IMR-90 (cell line): ENCODE results near the gene DIP2C. TPM values are rescaled to one million over a fixed set of nuclear protein-coding genes. Genes with fewer than 3 reads are reported as not detected.

Experiments used
- ATAC-seq: fragments of 200-7000 bp; cut with Tn5 transposase; 2 replicates; pipeline ENCODE4 v1.9.1; 2020; ENCODE audit warnings: low read depth, mild to moderate bottlenecking, moderate library complexity
- BruUV-seq: library from RNA; stranded (reverse); fragments of 400-500 nt; replicated peaks from 2 replicates; lab custom pipeline; 2021; lab: Mats Ljungman, UMichigan
- CTCF ChIA-PET: fragments of 300-600 bp; formaldehyde crosslinking; extraction: SDS; loops from one replicate; lab custom pipeline; 2021; ENCODE audit warnings: antibody characterized with exemption; lab: Yijun Ruan, JAX
- POLR2A ChIA-PET: fragments of 300-600 bp; sonication (Branson Sonifier 250); formaldehyde crosslinking; loops from one replicate; lab custom pipeline; 2022; ENCODE audit warnings: antibody characterized with exemption; ENCODE audit not compliant: unreplicated experiment; lab: Charles Lee
- DNase-seq: peaks from one replicate; pipeline ENCODE4 v3.0.0; 2013
- H2AFZ ChIP-seq: replicated peaks from 2 replicates; pipeline ENCODE3; 2013; ENCODE audit warnings: low read length, mild to moderate bottlenecking; ENCODE audit not compliant: poor library complexity
- H2AK5ac ChIP-seq: 2 replicates; pipeline ENCODE4 v1.6.1; 2013; ENCODE audit warnings: low read depth, low read length, inconsistent platforms
- H2AK9ac ChIP-seq: replicated peaks from 2 replicates; pipeline ENCODE3; 2013; ENCODE audit warnings: mild to moderate bottlenecking, low read depth, low read length, moderate library complexity; ENCODE audit not compliant: poor library complexity
- H2BK120ac ChIP-seq: 2 replicates; pipeline ENCODE4 v1.6.1; 2013; ENCODE audit warnings: low read depth, low read length, inconsistent platforms
- H2BK15ac ChIP-seq: 3 replicates; pipeline ENCODE4 v1.6.1; 2013; ENCODE audit warnings: low read depth, low read length, inconsistent platforms
- H2BK20ac ChIP-seq: 2 replicates; pipeline ENCODE4 v1.6.1; 2013; ENCODE audit warnings: low read depth, mild to moderate bottlenecking, inconsistent platforms, low read length, moderate library complexity
- H2BK5ac ChIP-seq: 2 replicates; pipeline ENCODE4 v1.6.1; 2013; ENCODE audit warnings: mild to moderate bottlenecking, low read depth, low read length, inconsistent platforms; ENCODE audit not compliant: poor library complexity, severe bottlenecking
- H3K14ac ChIP-seq: replicated peaks from 2 replicates; pipeline ENCODE4 v1.6.1; 2013; ENCODE audit warnings: low read depth, low read length, inconsistent platforms
- H3K18ac ChIP-seq: 2 replicates; pipeline ENCODE4 v1.6.1; 2013; ENCODE audit warnings: low read depth, low read length, control low read depth
- H3K23ac ChIP-seq: 2 replicates; pipeline ENCODE4 v1.6.1; 2013; ENCODE audit warnings: low read depth, low read length, inconsistent platforms
- H3K27ac ChIP-seq: 2 replicates; pipeline ENCODE4 v1.5.1; 2013; ENCODE audit warnings: mild to moderate bottlenecking, control low read depth, low read length; ENCODE audit not compliant: insufficient read depth
- H3K27me3 ChIP-seq: 2 replicates; pipeline ENCODE4 v1.6.1; 2013; ENCODE audit warnings: low read length; ENCODE audit not compliant: control insufficient read depth, insufficient read depth
- H3K36me3 ChIP-seq: 2 replicates; pipeline ENCODE4 v1.6.1; 2013; ENCODE audit warnings: low read length, mixed read lengths; ENCODE audit not compliant: control insufficient read depth, insufficient read depth
- H3K4ac ChIP-seq: 2 replicates; pipeline ENCODE4 v1.6.1; 2013; ENCODE audit warnings: low read depth, low read length, inconsistent platforms
- H3K4me1 ChIP-seq: 2 replicates; pipeline ENCODE4 v1.6.1; 2013; ENCODE audit warnings: low read length, mixed read lengths; ENCODE audit not compliant: control insufficient read depth, insufficient read depth
- H3K4me2 ChIP-seq: 2 replicates; pipeline ENCODE4 v1.6.1; 2013; ENCODE audit warnings: low read depth, mild to moderate bottlenecking, control low read depth, low read length, moderate library complexity
- H3K4me3 ChIP-seq: 2 replicates; pipeline ENCODE4 v1.5.1; 2013; ENCODE audit warnings: low read depth, mild to moderate bottlenecking, control low read depth, low read length, moderate library complexity; ENCODE audit not compliant: insufficient read depth
- H3K56ac ChIP-seq: 2 replicates; pipeline ENCODE4 v1.6.1; 2013; ENCODE audit warnings: low read length, inconsistent platforms; ENCODE audit not compliant: insufficient read depth; ENCODE audit errors: extremely low read depth
- H3K79me1 ChIP-seq, 2 experiments: 2 replicates each; pipeline ENCODE4 v1.6.1; 2013; ENCODE audit warnings: low read length in 2 of 2, inconsistent platforms in 1 of 2, low read depth in 1 of 2
- H3K9ac ChIP-seq: 2 replicates; pipeline ENCODE4 v1.6.1; 2013; ENCODE audit warnings: low read depth, low read length, control low read depth
- H3K9me1 ChIP-seq: 2 replicates; pipeline ENCODE4 v1.6.1; 2013; ENCODE audit warnings: low read length, inconsistent platforms; ENCODE audit not compliant: insufficient read depth
- H3K9me3 ChIP-seq: 2 replicates; pipeline ENCODE4 v1.6.1; 2013; ENCODE audit warnings: low read length; ENCODE audit not compliant: control insufficient read depth, insufficient read depth
- H4K20me1 ChIP-seq: 2 replicates; pipeline ENCODE4 v1.6.1; 2013; ENCODE audit warnings: low read length, inconsistent platforms; ENCODE audit not compliant: insufficient read depth
- H4K5ac ChIP-seq: 2 replicates; pipeline ENCODE4 v1.6.1; 2013; ENCODE audit warnings: mild to moderate bottlenecking, low read depth, low read length, control low read depth
- H4K8ac ChIP-seq, 2 experiments: 2 replicates each; pipeline ENCODE4 v1.6.1; 2013; ENCODE audit warnings: low read depth in 2 of 2, low read length in 2 of 2, control low read depth in 1 of 2, inconsistent platforms in 1 of 2
- H4K91ac ChIP-seq: 2 replicates; pipeline ENCODE4 v1.6.1; 2013; ENCODE audit warnings: low read depth, low read length, inconsistent platforms; ENCODE audit not compliant: insufficient read depth
- BHLHE40 ChIP-seq: fragments of 150-350 bp; IDR thresholded peaks from 2 replicates; pipeline ENCODE4 v1.6.1; 2016; ENCODE audit warnings: mild to moderate bottlenecking, low read depth, low read length
- CEBPB ChIP-seq: IDR thresholded peaks from 2 replicates; pipeline ENCODE4 v1.6.1; 2012; ENCODE audit warnings: low read depth, low read length, improper control_type of control experiment
- CTCF ChIP-seq: conservative IDR thresholded peaks from 2 replicates; pipeline ENCODE4 v1.5.1; 2012; ENCODE audit warnings: mild to moderate bottlenecking, low read depth, low read length, improper control_type of control experiment
- FOS ChIP-seq: fragments of 150-350 bp; IDR thresholded peaks from 2 replicates; pipeline ENCODE4 v1.6.1; 2016; ENCODE audit warnings: low read depth, low read length
- MAFK ChIP-seq: IDR thresholded peaks from 2 replicates; pipeline ENCODE4 v1.6.1; 2012; ENCODE audit warnings: low read depth, low read length, improper control_type of control experiment
- MAZ ChIP-seq: IDR thresholded peaks from 2 replicates; pipeline ENCODE4 v1.6.1; 2012; ENCODE audit warnings: low read depth, mild to moderate bottlenecking, low read length, improper control_type of control experiment, moderate library complexity, borderline replicate concordance
- NFE2L2 ChIP-seq: fragments of 150-350 bp; IDR thresholded peaks from 2 replicates; pipeline ENCODE4 v1.6.1; 2016; ENCODE audit warnings: low read depth, mild to moderate bottlenecking, low read length
- POLR2A ChIP-seq: IDR thresholded peaks from 2 replicates; pipeline ENCODE4 v1.6.1; 2012; ENCODE audit warnings: mild to moderate bottlenecking, low read depth, low read length
- RAD21 ChIP-seq: IDR thresholded peaks from 2 replicates; pipeline ENCODE4 v1.6.1; 2012; ENCODE audit warnings: low read length, improper control_type of control experiment
- RCOR1 ChIP-seq: IDR thresholded peaks from 2 replicates; pipeline ENCODE4 v1.6.1; 2012; ENCODE audit warnings: mild to moderate bottlenecking, low read length, improper control_type of control experiment; ENCODE audit not compliant: insufficient replicate concordance
- SMC3 ChIP-seq: fragments of 150-350 bp; IDR thresholded peaks from 2 replicates; pipeline ENCODE4 v1.6.1; 2016; ENCODE audit warnings: low read depth, mild to moderate bottlenecking, antibody characterized with exemption, low read length, moderate library complexity
- USF2 ChIP-seq: fragments of 150-350 bp; IDR thresholded peaks from 2 replicates; pipeline ENCODE4 v1.6.1; 2017; ENCODE audit warnings: mild to moderate bottlenecking, antibody characterized with exemption, low read length, low read depth
- WGBS, 2 experiments: methylation state at CpG; one replicate each; pipeline versions ENCODE4 v1.1.5 to v1.1.7; 2013; ENCODE audit warnings: missing lambda C conversion rate in 2 of 2; ENCODE audit not compliant: insufficient read length in 1 of 2; ENCODE audit errors: extremely low coverage in 2 of 2; 5-methylcytosine and 5-hydroxymethylcytosine counted together
- dilution Hi-C: fragments of 300-500 bp; cut with HindIII; formaldehyde crosslinking; loops from one replicate; pipeline ENCODE4 v1.14.3; 2018; ENCODE audit warnings: low sequenced_read_pairs; ENCODE audit not compliant: unreplicated experiment
- in situ Hi-C: fragments of 300-500 bp; cut with MboI; formaldehyde crosslinking; loops from 3 replicates; pipeline ENCODE4 v1.14.3; 2019; ENCODE audit warnings: low sequenced_read_pairs, inconsistent platforms, mixed read lengths
- intact Hi-C: fragments of 100-400 bp; cut with micrococcal nuclease; formaldehyde crosslinking; loops from 2 replicates; pipeline ENCODE4 v1.10.0; 2022
- polyA plus RNA-seq, 3 experiments: library from polyadenylated mRNA; depleted of rRNA; stranded (reverse); fragments of >200 nt; gene quantifications; 2 replicates each; pipeline ENCODE4 v1.2.3, GENCODE V29; 2012; ENCODE audit warnings: low replicate concordance in 1 of 3
- total RNA-seq: library from RNA; depleted of rRNA; stranded (reverse); fragments of >200 nt; gene quantifications from 2 replicates; pipeline ENCODE4 v1.2.3, GENCODE V29; 2012

Gene DIP2C
- total and polyA plus RNA-seq, 2 of the 4 experiments (the other 2 are of a cell fraction): 8.6 to 17.3 TPM

GRCh38 chr10:650886-651615 is 38.4 kb downstream of the DIP2C start:
- Histone ChIP-seq H4K5ac (peak overlapping the region; percentile 77), H3K23ac (peak overlapping the region; percentile 83), H2AK5ac (peak overlapping the region; percentile 99), H4K20me1 (peaks cover 88% of the 10 kb centered on the region), H3K9me1 (peaks cover 43% of the 10 kb centered on the region), H2BK15ac (peak overlapping the region; percentile 93; the same call in 2 of the 3 replicates), H2BK5ac (peak overlapping the region; percentile 97), H2AK9ac (peak overlapping the region; percentile 98), H3K4me1 (peaks cover 23% of the 10 kb centered on the region), H3K4me3 (peak overlapping the region; percentile 15; the same call in 1 of the 2 replicates), H3K27me3 (no peaks in the 10 kb centered on the region), H3K9me3 (no peaks in the 10 kb centered on the region), H3K9ac (peak overlapping the region; percentile 54), H2AFZ (peak overlapping the region; percentile 69), H3K79me1 (peaks cover 36 to 89% of the 10 kb centered on the region in 2 experiments), H3K4me2 (peak overlapping the region; percentile 79), H3K4ac (peak overlapping the region; percentile 95), H4K8ac (peak overlapping the region; percentile 71 to 86), H3K18ac (peak overlapping the region; percentile 82), H2BK120ac (peak overlapping the region; percentile 95), H3K36me3 (no peaks in the 10 kb centered on the region), H3K27ac (peak overlapping the region; percentile 86), H2BK20ac (peak overlapping the region; percentile 88), H3K14ac (peak overlapping the region; percentile 94), H4K91ac (peak overlapping the region; percentile 94), H3K56ac (peak overlapping the region; percentile 53; the same call in 1 of the 2 replicates)
- in situ Hi-C loops (no loop called here), intact Hi-C loops (no loop called here), dilution Hi-C loops (no loop called here)
- POLR2A ChIA-PET: no interaction called here
- DNase-seq (peak; percentile 78), ATAC-seq (peak; percentile 36)
- CTCF ChIA-PET: no interaction called here
- TF ChIP-seq RCOR1 (no peak), USF2 (0 out of 2 replicates have a peak, but pooled peaks have one; percentile 20), SMC3 (no peak), CEBPB (no peak), RAD21 (no peak), NFE2L2 (no peak), MAZ (no peak), BHLHE40 (peak; percentile 54), FOS (0 out of 2 replicates have a peak, but pooled peaks have one; percentile 12), MAFK (no peak), POLR2A (0 out of 2 replicates have a peak, but pooled peaks have one; percentile 20), CTCF (no peak)
- BruUV-seq: no TSS peak
- 42% methylated on average over 4 of the region's 20 CpGs; no CpG with 5 or more reads in 1 of the 2 experiments for WGBS, 2 experiments
